GM18861 (cell line): ENCODE measurements around the gene ESYT2.
A peak's percentile ranks its signal among the peaks of the same experiment; 100 is the strongest.
"Not testable (repeated sequence)": the region's sequence is repeated elsewhere in the genome, so short reads cannot be mapped to it uniquely, and the experiment has no call there.

ENCODE experiments used
- ATAC-seq: cut with Tn5 transposase; IDR thresholded peaks from one replicate; pipeline ENCODE4 v1.9.1; 2021; ENCODE audit not compliant: unreplicated experiment

Gene ESYT2, protein sequence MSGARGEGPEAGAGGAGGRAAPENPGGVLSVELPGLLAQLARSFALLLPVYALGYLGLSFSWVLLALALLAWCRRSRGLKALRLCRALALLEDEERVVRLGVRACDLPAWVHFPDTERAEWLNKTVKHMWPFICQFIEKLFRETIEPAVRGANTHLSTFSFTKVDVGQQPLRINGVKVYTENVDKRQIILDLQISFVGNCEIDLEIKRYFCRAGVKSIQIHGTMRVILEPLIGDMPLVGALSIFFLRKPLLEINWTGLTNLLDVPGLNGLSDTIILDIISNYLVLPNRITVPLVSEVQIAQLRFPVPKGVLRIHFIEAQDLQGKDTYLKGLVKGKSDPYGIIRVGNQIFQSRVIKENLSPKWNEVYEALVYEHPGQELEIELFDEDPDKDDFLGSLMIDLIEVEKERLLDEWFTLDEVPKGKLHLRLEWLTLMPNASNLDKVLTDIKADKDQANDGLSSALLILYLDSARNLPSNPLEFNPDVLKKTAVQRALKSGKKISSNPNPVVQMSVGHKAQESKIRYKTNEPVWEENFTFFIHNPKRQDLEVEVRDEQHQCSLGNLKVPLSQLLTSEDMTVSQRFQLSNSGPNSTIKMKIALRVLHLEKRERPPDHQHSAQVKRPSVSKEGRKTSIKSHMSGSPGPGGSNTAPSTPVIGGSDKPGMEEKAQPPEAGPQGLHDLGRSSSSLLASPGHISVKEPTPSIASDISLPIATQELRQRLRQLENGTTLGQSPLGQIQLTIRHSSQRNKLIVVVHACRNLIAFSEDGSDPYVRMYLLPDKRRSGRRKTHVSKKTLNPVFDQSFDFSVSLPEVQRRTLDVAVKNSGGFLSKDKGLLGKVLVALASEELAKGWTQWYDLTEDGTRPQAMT

GRCh38 chr7:158829342-158830210 is at the start of gene ESYT2:
Gene ESYT2, minus strand, starts transcription at chr7:158829509. Its CDS starts 91 bp downstream, at chr7:158829418.
- peak; percentile 79 for ATAC-seq

- not testable (repeated sequence) for ATAC-seq
Observed at GRCh38 chr7:158878151-158879079, 49.1 kb upstream of the ESYT2 start.

DNA sequence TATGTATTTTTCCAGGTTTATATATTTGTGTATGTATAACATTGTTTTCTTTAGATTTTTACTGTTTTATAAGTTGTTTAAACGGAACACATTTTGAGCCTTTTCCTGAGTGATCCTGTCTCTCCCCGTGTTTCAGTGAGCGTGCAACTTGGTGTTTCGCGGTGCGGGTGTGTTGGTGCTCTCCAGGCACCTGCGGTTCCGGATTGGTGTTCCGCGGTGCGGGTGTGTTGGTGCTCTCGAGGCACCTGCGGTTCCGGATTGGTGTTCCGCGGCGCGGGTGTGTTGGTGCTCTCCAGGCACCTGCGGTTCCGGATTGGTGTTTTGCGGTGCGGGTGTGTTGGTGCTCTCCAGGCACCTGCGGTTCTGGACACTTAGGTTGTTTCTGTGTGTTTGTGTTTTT is 47.7 kb upstream of the ESYT2 start:
- no peak for ATAC-seq

GRCh38 chr7:158869876-158870275 is 40.6 kb upstream of the ESYT2 start:
- no peak for ATAC-seq

DNA sequence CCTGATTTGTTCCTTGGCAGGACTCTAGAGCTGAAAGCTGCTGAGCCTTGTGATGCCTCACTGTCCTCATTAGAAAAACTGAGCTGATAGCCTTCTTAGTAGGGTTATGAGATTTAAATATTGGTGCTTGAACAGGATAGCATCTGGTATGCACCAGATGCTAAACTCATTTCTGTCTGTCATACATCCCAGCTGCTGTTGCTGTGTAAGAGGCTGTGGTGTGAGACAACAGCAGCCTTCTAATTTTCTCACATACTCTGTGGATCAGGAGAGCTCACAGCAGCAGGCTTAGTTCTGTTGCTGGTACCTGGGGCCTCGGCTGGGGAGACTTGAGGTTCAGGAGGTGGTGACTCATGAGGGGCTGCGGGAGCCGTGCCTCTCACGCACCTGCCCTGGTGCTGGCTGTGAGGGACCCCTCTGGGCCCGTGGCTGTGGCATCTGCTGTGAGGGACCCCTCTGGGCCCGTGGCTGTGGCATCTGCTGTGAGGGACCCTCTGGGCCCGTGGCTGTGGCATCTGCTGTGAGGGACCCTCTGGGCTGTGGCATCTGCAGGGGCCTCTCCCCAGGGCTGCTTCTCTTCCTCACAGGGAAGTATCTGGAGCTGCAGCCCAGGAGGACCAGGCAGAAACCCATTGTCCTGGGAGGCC is 39.6 kb upstream of the ESYT2 start:
- ATAC-seq: no peak

- ATAC-seq: no peak
Observed at GRCh38 chr7:158867214-158867984, 38.1 kb upstream of the ESYT2 start.

DNA sequence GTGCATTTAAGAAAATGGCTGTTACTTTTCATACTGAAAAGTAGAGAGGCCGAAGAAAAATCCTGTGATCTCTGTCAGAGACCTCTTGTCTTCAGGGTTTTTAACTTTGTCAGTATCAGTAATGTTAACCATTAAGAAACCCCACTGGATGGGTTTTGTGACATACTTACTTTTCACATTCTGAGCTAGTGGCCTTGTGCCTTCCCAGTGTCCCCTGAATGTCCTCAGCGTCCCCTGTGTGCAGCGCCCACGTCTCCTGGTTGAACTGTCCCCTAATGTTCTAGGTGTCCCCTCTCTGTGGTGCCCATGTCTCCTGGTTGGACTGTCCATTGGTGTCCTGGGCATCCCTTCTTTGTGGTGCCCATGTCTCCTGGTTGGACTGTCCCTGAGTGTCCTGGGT is 36.7 kb upstream of the ESYT2 start:
- no peak for ATAC-seq

GRCh38 chr7:158865462-158865922 is 36.2 kb upstream of the ESYT2 start:
- no peak for ATAC-seq

DNA sequence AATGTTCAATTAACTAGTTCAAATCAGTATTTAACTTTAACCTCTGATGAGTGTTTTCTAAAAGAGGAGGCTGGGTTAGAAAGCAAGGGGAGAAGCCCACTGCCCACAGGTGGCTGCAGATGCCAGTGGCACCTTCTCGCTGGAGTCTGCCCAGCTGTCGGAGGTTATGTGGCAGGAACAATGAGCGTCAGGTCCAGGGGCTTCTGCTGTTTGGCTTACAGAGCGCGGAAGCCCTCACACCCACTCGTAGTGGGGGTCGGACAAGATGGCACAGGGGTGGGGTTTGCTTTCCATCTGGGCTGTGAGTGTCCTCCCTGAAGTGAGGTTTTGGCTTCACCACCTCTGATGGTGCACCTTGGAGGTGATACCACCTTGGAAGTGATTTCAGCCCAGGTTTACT is 35.5 kb upstream of the ESYT2 start:
- ATAC-seq: no peak

DNA sequence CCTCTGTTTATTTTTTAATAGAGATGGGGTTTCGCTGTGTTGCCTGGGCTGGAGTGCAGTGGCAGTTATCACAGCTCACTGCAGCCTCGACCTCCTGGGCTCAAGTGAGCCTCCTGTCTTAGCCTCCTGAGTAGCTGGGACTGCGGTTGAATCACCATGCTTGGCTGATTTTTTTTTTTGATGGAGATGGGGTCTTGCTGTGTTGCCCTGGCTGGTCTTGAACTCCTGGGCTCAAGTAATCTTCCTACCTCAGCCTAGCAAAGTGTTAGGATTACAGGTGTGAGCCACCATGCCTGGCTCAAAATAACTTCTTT is 35.2 kb upstream of the ESYT2 start:
- ATAC-seq: no peak

GRCh38 chr7:158863611-158864506 is 34.5 kb upstream of the ESYT2 start:
- no peak for ATAC-seq

DNA sequence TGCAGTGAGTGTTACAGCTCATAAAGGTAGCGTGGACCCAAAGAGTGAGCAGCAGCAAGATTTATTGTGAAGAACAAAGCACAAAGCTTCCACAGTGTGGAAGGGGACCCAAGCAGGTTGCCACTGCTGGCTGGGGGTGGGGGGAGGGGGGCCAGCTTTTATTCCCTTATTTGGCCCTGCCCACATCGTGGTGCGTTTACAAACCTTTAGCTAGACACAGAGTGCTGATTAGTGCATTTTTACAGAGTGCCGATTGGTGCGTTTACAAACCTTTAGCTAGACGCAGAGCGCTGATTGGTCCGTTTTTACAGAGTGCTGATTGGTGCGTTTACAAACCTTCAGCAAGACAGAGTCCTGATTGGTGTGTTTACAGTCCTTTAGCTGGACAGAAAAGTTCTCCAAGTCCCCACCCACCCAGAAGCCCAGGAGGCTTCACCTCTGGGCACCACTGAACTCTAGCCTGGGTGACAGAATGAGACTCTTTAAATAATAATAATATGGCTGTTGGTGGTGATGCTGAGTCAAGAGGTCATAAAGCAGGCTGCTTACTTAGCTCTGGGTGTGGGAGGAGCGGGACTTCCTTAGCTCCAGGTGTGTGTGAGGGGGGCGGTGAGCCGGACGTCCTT is 33.8 kb upstream of the ESYT2 start:
- ATAC-seq: peak; percentile 44

DNA sequence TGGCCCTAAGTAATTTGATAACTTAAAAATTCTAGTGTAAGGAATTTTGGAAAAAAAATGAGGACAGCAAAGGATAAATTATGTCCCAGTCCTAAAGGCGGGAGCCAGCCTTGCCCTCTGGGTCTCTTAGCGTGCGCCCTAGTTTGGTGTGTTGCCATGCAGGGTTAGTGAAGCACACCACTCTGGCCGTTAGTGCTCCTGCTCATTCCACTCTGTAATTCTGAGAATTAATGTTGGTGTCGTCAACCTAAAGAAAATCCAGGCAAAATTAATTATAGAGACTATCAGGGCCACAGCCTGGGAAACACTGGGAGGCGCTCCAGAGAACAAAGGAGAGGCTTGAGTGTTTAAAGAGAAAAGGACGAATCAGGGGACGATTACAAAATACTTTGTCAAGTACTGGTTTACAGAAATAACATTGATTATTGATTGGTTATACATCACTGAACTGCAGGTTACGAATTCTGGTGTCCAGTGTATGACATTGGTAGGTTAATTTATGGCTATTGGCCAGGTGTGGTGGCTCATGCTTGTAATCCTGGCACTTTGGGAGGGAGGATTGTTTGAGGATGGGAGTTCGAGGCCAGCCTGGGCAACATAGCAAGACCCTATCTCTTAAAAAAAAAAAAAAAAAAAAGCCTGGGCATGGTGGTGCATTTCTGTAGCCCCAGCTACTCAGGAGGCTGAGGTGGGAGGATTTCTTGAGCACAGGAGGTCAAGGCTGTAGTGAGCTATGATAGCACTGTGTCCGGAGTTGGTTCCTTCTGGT is 32.8 kb upstream of the ESYT2 start:
- no peak for ATAC-seq

DNA sequence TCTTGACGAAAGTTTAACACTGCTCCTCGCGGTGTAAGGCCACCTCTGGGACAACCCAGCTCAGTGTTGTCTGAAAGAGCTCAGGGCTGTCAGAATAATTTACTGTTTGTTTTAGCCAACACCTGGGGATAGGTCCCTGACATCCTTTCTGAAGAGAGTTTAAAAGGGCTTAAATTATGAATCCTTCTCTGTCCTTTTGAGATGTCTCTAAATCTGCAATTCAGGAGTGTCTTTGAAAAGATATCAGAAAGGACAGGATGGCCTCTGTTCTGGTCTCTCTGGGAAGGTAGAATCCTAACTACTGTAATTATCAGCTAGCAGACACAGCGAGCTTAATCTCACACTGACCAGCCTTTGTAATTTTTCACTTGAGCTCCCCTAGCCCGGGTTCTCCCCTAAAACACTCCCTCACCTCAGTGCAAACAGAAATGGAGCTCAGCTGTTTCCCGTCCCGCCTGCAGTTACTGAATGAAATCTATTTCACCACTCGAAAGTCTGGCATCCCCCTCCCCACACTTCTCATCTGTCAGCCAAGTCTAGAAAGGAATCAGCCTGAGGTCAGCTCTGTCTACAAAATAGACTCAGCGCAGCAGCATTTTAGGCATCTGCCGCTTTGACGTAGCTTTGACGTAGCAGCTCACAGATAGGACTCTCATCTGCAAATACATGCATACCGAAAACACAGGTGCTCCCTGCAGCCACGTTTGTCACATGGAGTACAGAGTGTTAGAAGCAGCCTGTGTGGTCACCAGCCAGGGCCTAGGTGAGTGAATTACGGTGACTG is 31.9 kb upstream of the ESYT2 start:
- no peak for ATAC-seq

GRCh38 chr7:158860394-158860793 is 31.1 kb upstream of the ESYT2 start:
- no peak for ATAC-seq
